ENCODE results near the gene RFX6.

Gene RFX6

DNA sequence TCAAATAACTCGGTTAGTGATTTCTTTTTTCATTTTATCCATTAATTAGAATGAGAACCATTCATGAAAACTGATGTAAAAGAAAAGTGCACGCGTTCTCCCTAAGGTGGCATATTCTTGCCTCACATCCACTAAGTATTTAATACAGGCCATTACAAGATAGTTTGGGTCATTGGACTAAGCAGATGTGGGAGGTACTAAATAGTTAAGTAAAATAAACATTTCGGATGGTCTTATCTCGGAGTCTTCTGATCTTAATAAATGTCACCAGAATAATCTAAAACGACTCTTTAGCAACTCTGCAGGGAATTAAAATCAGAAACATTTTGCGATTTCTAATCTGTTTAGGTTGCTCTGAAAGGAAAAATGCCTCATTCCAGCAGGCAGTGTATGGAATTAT is 78.7 kb downstream of the RFX6 start:
- no peak for DNase-seq
- H3K36me3 ChIP-seq: no peaks in the 10 kb centered on the region
- H3K27me3 ChIP-seq: no peaks in the 10 kb centered on the region
- no peak overlapping the region for H3K27ac ChIP-seq
- TF ChIP-seq, protein P1, sequence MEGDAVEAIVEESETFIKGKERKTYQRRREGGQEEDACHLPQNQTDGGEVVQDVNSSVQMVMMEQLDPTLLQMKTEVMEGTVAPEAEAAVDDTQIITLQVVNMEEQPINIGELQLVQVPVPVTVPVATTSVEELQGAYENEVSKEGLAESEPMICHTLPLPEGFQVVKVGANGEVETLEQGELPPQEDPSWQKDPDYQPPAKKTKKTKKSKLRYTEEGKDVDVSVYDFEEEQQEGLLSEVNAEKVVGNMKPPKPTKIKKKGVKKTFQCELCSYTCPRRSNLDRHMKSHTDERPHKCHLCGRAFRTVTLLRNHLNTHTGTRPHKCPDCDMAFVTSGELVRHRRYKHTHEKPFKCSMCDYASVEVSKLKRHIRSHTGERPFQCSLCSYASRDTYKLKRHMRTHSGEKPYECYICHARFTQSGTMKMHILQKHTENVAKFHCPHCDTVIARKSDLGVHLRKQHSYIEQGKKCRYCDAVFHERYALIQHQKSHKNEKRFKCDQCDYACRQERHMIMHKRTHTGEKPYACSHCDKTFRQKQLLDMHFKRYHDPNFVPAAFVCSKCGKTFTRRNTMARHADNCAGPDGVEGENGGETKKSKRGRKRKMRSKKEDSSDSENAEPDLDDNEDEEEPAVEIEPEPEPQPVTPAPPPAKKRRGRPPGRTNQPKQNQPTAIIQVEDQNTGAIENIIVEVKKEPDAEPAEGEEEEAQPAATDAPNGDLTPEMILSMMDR (IDR thresholded peaks at IDR 0.05): no peak
- H3K4me1 ChIP-seq: no peaks in the 10 kb centered on the region
- intact Hi-C loops (cut with DNase I; ENCODE audit: low total_unique reads): no loop called here
- H3K4me3 ChIP-seq: no peak overlapping the region
- no peaks in the 10 kb centered on the region for H3K9me3 ChIP-seq

DNA sequence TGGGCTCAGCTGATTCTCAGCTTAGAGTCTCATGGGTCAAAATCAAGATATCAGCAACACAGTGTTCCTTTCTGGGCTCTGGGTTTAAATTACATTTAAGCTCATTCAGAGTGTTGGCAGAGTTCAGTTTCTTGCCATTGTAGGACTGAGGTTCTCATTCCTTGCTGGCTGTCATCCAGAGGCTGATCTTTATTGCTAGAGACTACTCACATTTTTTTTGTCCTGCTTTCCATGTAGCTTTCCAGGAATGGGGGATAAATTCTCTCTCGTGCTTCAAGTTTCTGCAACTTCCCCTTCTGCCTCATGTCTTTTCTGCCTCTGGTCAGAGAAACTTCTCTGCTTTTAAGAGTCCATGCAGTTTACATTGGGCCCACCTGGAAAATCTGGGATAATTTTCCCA is 86.9 kb downstream of the RFX6 start:
- no peak overlapping the region for H3K27ac ChIP-seq
- intact Hi-C loops (cut with DNase I; ENCODE audit: low total_unique reads): no loop called here
- H3K4me3 ChIP-seq: no peak overlapping the region
- no peaks in the 10 kb centered on the region for H3K36me3 ChIP-seq
- H3K4me1 ChIP-seq: no peaks in the 10 kb centered on the region
- no peaks in the 10 kb centered on the region for H3K9me3 ChIP-seq
- TF ChIP-seq, protein P1 (IDR thresholded peaks at IDR 0.05): no peak
- no peak for DNase-seq
- H3K27me3 ChIP-seq: no peaks in the 10 kb centered on the region

DNA sequence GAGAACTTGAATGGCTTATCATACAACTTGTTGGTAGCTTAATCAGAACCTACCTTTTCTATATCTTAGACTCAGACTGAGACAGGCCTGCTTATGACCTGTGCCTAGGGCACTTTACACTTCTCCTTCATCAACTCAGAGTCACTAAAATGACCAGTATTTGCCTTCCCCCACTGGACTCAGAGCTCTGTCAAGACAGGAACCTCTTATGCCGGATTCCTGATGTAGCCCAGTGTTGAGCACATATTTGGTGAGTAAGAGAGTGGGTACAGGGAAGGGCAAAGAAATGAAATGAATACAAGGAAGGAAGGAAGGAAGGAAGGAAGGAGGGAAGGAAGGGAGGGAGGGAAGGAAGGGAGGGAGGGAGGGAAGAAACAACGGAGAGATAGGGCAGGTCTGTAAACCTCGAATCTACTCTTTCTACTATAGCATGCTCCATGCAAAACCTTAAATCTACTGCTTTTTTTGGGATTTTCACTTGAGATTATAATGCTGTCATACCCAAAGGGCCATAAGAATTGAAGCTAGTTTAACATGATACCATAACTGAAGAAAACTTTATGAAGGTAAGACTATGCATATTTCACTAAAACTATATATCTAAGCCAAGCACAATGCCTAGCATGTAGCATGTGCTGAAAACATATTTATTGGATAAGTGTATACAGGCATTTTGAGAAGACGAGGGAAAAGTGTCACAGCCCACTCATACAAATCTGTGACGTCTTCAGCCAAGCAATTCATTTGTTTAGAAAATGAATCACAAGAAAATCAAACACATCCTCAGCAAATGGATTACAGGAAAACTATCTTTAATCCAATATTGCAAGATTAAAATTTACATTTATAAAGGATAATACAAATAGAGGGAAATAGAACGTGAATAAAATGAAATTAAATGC is 89.9 kb downstream of the RFX6 start:
- Histone ChIP-seq H3K27me3 (no peaks in the 10 kb centered on the region), H3K9me3 (no peaks in the 10 kb centered on the region), H3K4me1 (no peaks in the 10 kb centered on the region), H3K27ac (no peak overlapping the region), H3K36me3 (no peaks in the 10 kb centered on the region), H3K4me3 (no peak overlapping the region)
- intact Hi-C loops (cut with DNase I; ENCODE audit: low total_unique reads): no loop called here
- TF ChIP-seq, protein P1 (IDR thresholded peaks at IDR 0.05): no peak
- DNase-seq: no peak

DNA sequence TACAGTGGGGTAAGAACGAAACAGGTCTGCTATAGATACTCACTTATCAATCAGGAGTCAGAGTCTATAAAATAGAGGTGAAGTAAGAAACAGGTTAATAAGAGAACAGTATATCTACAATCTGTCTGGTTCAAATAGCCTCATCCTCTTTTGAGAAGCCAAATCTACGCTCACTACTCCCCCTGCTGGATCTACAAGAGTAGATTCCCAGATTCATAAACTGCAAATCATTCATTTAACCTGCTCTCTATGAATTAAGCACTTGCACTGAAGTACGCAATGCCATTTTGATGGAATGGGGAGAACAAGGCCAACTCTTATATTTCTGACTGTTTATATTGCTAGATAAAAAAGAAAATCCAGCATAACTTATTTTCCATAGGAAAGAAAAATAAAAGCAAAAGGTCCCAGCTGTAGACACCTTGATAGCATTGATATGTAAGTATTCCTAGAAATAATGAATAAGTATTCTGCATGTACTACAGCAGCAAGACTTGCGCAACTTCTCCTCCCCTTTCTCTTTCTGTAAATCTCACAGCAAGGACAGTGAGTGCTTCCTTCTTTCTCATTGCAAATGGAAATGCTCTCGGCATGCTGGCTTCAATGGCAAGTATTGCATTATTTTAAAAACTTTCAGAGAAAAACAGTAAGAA is 92.3 kb downstream of the RFX6 start:
- TF ChIP-seq, protein P1 (IDR thresholded peaks at IDR 0.05): peak; percentile 27 to 47
- DNase-seq: no peak
- intact Hi-C loops (cut with DNase I; ENCODE audit: low total_unique reads): no loop called here

DNA sequence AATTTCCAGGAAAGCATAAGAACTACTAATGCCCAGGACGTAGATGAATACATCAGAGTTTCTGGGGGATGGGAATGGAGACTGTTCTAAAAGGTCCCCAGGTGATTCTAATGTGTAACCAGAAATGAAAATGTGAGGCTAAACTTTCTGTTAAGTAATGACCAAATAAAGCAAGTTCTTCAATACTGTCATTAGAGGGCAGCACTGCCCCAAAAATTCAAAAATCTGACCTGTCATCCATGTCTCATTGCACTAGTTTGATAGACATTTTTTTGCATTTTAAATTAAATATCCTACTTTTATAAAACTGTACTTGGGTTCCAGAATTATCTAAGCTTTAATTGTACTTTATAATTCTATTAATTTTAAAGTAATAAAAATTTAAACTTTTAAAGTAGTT is 94.9 kb downstream of the RFX6 start:
- Histone ChIP-seq H3K4me1 (no peaks in the 10 kb centered on the region), H3K4me3 (no peak overlapping the region), H3K36me3 (no peaks in the 10 kb centered on the region), H3K27ac (no peak overlapping the region), H3K9me3 (no peaks in the 10 kb centered on the region), H3K27me3 (no peaks in the 10 kb centered on the region)
- no peak for DNase-seq
- intact Hi-C loops (cut with DNase I; ENCODE audit: low total_unique reads): no loop called here
- TF ChIP-seq, protein P1 (IDR thresholded peaks at IDR 0.05): peak; percentile 13 to 35

More for the DNA sequence above, 92.3 kb downstream of the RFX6 start:
- Histone ChIP-seq H3K4me3 (no peak overlapping the region), H3K27me3 (no peaks in the 10 kb centered on the region), H3K27ac (no peak overlapping the region), H3K4me1 (no peaks in the 10 kb centered on the region), H3K36me3 (no peaks in the 10 kb centered on the region), H3K9me3 (no peaks in the 10 kb centered on the region)

All from tibial artery (tissue), 4 donors.